Measurements from ENCODE around the gene SCNM1. TPM values are rescaled to one million over a fixed set of nuclear protein-coding genes. Genes with fewer than 3 reads are reported as not detected.
A peak's percentile ranks its signal among the peaks of the same experiment; 100 is the strongest.

The SCNM1 gene
- total RNA-seq, 1 donor = 23.7 TPM

GRCh38 chr1:151147132-151147503, 18.8 kb upstream of the SCNM1 start:
- no peak for TF ChIP-seq CTCF (IDR thresholded peaks at IDR 0.05; ENCODE audit: insufficient read depth, low read depth, low read length)
- peak; percentile 35 for DNase-seq (ENCODE audit: low read depth)
- peak overlapping the region; percentile 60 for H3K4me3 ChIP-seq (ENCODE audit: low read depth, low read length)

GRCh38 chr1:151147665-151148064, 18.3 kb upstream of the SCNM1 start:
- TF ChIP-seq CTCF (IDR thresholded peaks at IDR 0.05; ENCODE audit: insufficient read depth, low read depth, low read length) = no peak
- no peak for DNase-seq (ENCODE audit: low read depth)
- no peak overlapping the region for H3K4me3 ChIP-seq (ENCODE audit: low read depth, low read length)

- DNase-seq (ENCODE audit: low read depth) = no peak
- H3K4me3 ChIP-seq (ENCODE audit: low read depth, low read length) = no peak within 1 kb of the TSS
- no peak for TF ChIP-seq CTCF (IDR thresholded peaks at IDR 0.05; ENCODE audit: insufficient read depth, low read depth, low read length)
Observed at GRCh38 chr1:151156515-151156819, 9.5 kb upstream of the SCNM1 start, which contains the start of gene TNFAIP8L2. Gene TNFAIP8L2 (plus strand): TSS chr1:151156649. CDS start chr1:151158698, 2,049 bp downstream.

- DNase-seq (ENCODE audit: low read depth) = no peak
- TF ChIP-seq CTCF (IDR thresholded peaks at IDR 0.05; ENCODE audit: insufficient read depth, low read depth, low read length) = no peak
- no peak overlapping the region for H3K4me3 ChIP-seq (ENCODE audit: low read depth, low read length)
Observed at GRCh38 chr1:151157067-151157531, 8.8 kb upstream of the SCNM1 start.

GRCh38 chr1:151158326-151158725, 7.6 kb upstream of the SCNM1 start:
- H3K4me3 ChIP-seq (ENCODE audit: low read depth, low read length) = no peak overlapping the region
- no peak for DNase-seq (ENCODE audit: low read depth)
- TF ChIP-seq CTCF (IDR thresholded peaks at IDR 0.05; ENCODE audit: insufficient read depth, low read depth, low read length) = no peak

- no peak for TF ChIP-seq CTCF (IDR thresholded peaks at IDR 0.05; ENCODE audit: insufficient read depth, low read depth, low read length)
- DNase-seq (ENCODE audit: low read depth) = no peak
- H3K4me3 ChIP-seq (ENCODE audit: low read depth, low read length) = no peak overlapping the region
Observed at GRCh38 chr1:151158751-151159251, 7.1 kb upstream of the SCNM1 start.

- DNase-seq (ENCODE audit: low read depth) = no peak
- no peak for TF ChIP-seq CTCF (IDR thresholded peaks at IDR 0.05; ENCODE audit: insufficient read depth, low read depth, low read length)
- H3K4me3 ChIP-seq (ENCODE audit: low read depth, low read length) = no peak overlapping the region
Observed at GRCh38 chr1:151159373-151159772, 6.6 kb upstream of the SCNM1 start.
